Adrenal gland (tissue), 5 donors: Measurements from ENCODE around the gene THSD4.

Source experiments
- CTCF ChIP-seq, 6 experiments: fragments of 450-650 bp in 4 of 6; fragments of 200-600 bp in 2 of 6; sonication (generic) in 1 of 6; IDR thresholded peaks; 1 replicate in 5 of 6; 2 replicates in 1 of 6; pipeline versions ENCODE4 v1.5.1 to v1.8.0; 2016 to 2021; ENCODE audit warnings: antibody characterized with exemption in 6 of 6, mild to moderate bottlenecking in 2 of 6, moderate library complexity in 1 of 6
- POLR2A ChIP-seq, 2 donors: fragments of 450-650 bp; IDR thresholded peaks; one replicate each; pipeline ENCODE4 v1.6.1; 2017; ENCODE audit warnings: antibody characterized with exemption in 2 of 2, mild to moderate bottlenecking in 2 of 2, moderate library complexity in 1 of 2
- donor health status: DM: no; HTN: no; CAD: no.

GRCh38 chr15:71747128-71748083, 632.1 kb downstream of the THSD4 start:
- TF ChIP-seq CTCF (IDR thresholded peaks at IDR 0.05): no peak
- TF ChIP-seq POLR2A (IDR thresholded peaks at IDR 0.05): no peak
